Measurements from ENCODE around the gene GUCY2F.
A peak's percentile ranks its signal among the peaks of the same experiment; 100 is the strongest.

Gene GUCY2F

GRCh38 chrX:109481986-109482385 lies at the start of gene GUCY2F:
TSS of gene GUCY2F (minus strand) at chrX:109482086. CDS start at chrX:109475936, 6,150 bp downstream.
- DNase-seq (ENCODE audit: low spot score), result no peak

GRCh38 chrX:109519001-109519400 lies 37.1 kb upstream of the GUCY2F start:
- DNase-seq (ENCODE audit: low spot score), result no peak

GRCh38 chrX:109511113-109511512 lies 29.2 kb upstream of the GUCY2F start:
- DNase-seq (ENCODE audit: low spot score), result no peak

- no peak for DNase-seq (ENCODE audit: low spot score)
These were observed 27.0 kb upstream of the GUCY2F start for GRCh38 chrX:109508915-109509314.

GRCh38 chrX:109501176-109501575 lies 19.3 kb upstream of the GUCY2F start:
- no peak for DNase-seq (ENCODE audit: low spot score)

GRCh38 chrX:109498434-109498833 lies 16.5 kb upstream of the GUCY2F start:
- DNase-seq (ENCODE audit: low spot score), result no peak

GRCh38 chrX:109489174-109489573 lies 7.3 kb upstream of the GUCY2F start:
- no peak for DNase-seq (ENCODE audit: low spot score)

GRCh38 chrX:109487640-109488039 lies 5.8 kb upstream of the GUCY2F start:
- no peak for DNase-seq (ENCODE audit: low spot score)

- DNase-seq (ENCODE audit: low spot score), result peak; percentile 70
These were observed 3.8 kb upstream of the GUCY2F start for GRCh38 chrX:109485470-109486340.

- DNase-seq (ENCODE audit: low spot score), result no peak
These were observed 3.0 kb upstream of the GUCY2F start for GRCh38 chrX:109484886-109485285.

GRCh38 chrX:109475174-109475891 lies 6.6 kb downstream of the GUCY2F start:
- DNase-seq (ENCODE audit: low spot score), result no peak

GRCh38 chrX:109472939-109473735 lies 8.7 kb downstream of the GUCY2F start:
- no peak for DNase-seq (ENCODE audit: low spot score)

GRCh38 chrX:109464231-109464630 lies 17.7 kb downstream of the GUCY2F start:
- DNase-seq (ENCODE audit: low spot score), result no peak

- DNase-seq (ENCODE audit: low spot score), result no peak
These were observed 18.1 kb downstream of the GUCY2F start for GRCh38 chrX:109463784-109464183.

- DNase-seq (ENCODE audit: low spot score), result no peak
These were observed 33.5 kb downstream of the GUCY2F start for GRCh38 chrX:109448282-109448938.

- DNase-seq (ENCODE audit: low spot score), result no peak
These were observed 40.6 kb downstream of the GUCY2F start for GRCh38 chrX:109441266-109441665.

GRCh38 chrX:109440475-109440874 lies 41.4 kb downstream of the GUCY2F start:
- DNase-seq (ENCODE audit: low spot score), result no peak

- DNase-seq (ENCODE audit: low spot score), result no peak
These were observed 72.7 kb downstream of the GUCY2F start for GRCh38 chrX:109409181-109409580.

- DNase-seq (ENCODE audit: low spot score), result no peak
These were observed 78.0 kb downstream of the GUCY2F start for GRCh38 chrX:109403922-109404321.

- no peak for DNase-seq (ENCODE audit: low spot score)
These were observed 82.1 kb downstream of the GUCY2F start for GRCh38 chrX:109399831-109400230.

GRCh38 chrX:109398833-109399232 lies 83.1 kb downstream of the GUCY2F start:
- no peak for DNase-seq (ENCODE audit: low spot score)

GRCh38 chrX:109398061-109398460 lies 83.8 kb downstream of the GUCY2F start:
- no peak for DNase-seq (ENCODE audit: low spot score)
